Endodermal cell (in vitro differentiated cells): ENCODE results near the gene FILIP1L. TPM values are rescaled to one million over a fixed set of nuclear protein-coding genes. Genes with fewer than 3 reads are reported as not detected.

Experiments used
- DNase-seq: peaks from one replicate; pipeline ENCODE4 v3.0.0-alpha.2; 2017
- H3K27ac ChIP-seq: 2 replicates; pipeline ENCODE4 v1.5.1; 2013; ENCODE audit warnings: mild to moderate bottlenecking, low read depth, low read length, moderate library complexity
- H3K27me3 ChIP-seq: 2 replicates; pipeline ENCODE4 v1.6.1; 2013; ENCODE audit warnings: mild to moderate bottlenecking, low read length, moderate library complexity; ENCODE audit not compliant: insufficient read depth, control insufficient read depth, poor library complexity, severe bottlenecking
- H3K36me3 ChIP-seq: 2 replicates; pipeline ENCODE4 v1.7.0; 2013; ENCODE audit warnings: mild to moderate bottlenecking, low read length, moderate library complexity; ENCODE audit not compliant: control insufficient read depth, insufficient read depth
- H3K4me1 ChIP-seq: one replicate; pipeline ENCODE4 v1.7.0; 2013; ENCODE audit warnings: low read length; ENCODE audit not compliant: control insufficient read depth, insufficient read depth
- H3K4me3 ChIP-seq: 2 replicates; pipeline ENCODE4 v1.5.1; 2013; ENCODE audit warnings: mild to moderate bottlenecking, low read length, moderate library complexity
- H3K9ac ChIP-seq: 2 replicates; pipeline ENCODE4 v1.6.1; 2013; ENCODE audit warnings: mild to moderate bottlenecking, low read length, moderate library complexity; ENCODE audit not compliant: poor library complexity, severe bottlenecking; ENCODE audit errors: extremely low read depth
- H3K9me3 ChIP-seq: 2 replicates; pipeline ENCODE4 v1.6.1; 2013; ENCODE audit warnings: mild to moderate bottlenecking, low read length, moderate library complexity; ENCODE audit not compliant: control insufficient read depth
- H3K27ac Mint-ChIP-seq: 2 replicates; pipeline ENCODE4 v1.8.0; 2020; ENCODE audit warnings: mixed read lengths
- H3K27me3 Mint-ChIP-seq: 2 replicates; pipeline ENCODE4 v1.8.0; 2021; ENCODE audit warnings: mild to moderate bottlenecking, mixed read lengths; ENCODE audit not compliant: insufficient read depth
- H3K36me3 Mint-ChIP-seq: 2 replicates; pipeline ENCODE4 v1.8.0; 2020; ENCODE audit warnings: low read depth, mixed read lengths
- H3K4me1 Mint-ChIP-seq: 2 replicates; pipeline ENCODE4 v1.8.0; 2020; ENCODE audit warnings: mixed read lengths
- H3K4me3 Mint-ChIP-seq: 2 replicates; pipeline ENCODE4 v1.8.0; 2020; ENCODE audit warnings: mild to moderate bottlenecking, moderate library complexity, mixed read lengths
- H3K9me3 Mint-ChIP-seq: 2 replicates; pipeline ENCODE4 v1.8.0; 2020; ENCODE audit warnings: mild to moderate bottlenecking, mixed read lengths
- CTCF ChIP-seq: fragments of 200-600 bp; sonication (generic); conservative IDR thresholded peaks from 2 replicates; pipeline ENCODE4 v1.5.0; 2021; ENCODE audit warnings: antibody characterized with exemption, mild to moderate bottlenecking
- WGBS, 2 experiments: methylation state at CpG; one replicate each; pipeline versions ENCODE4 v1.1.5 to v1.1.7; 2013; ENCODE audit warnings: missing lambda C conversion rate in 2 of 2, mixed read lengths in 1 of 2; ENCODE audit not compliant: insufficient coverage in 1 of 2, insufficient read length in 1 of 2; 5-methylcytosine and 5-hydroxymethylcytosine counted together
- total RNA-seq, 2 donors: library from RNA; stranded (reverse); fragmentation: NEBNext Ultra II Directional in 1 of 2; extraction: Animal tissue kit (Norgen Biotek cat#: 25700) in 1 of 2; gene quantifications; 2 replicates in 1 of 2; 3 replicates in 1 of 2; pipeline ENCODE4 v1.2.1, GENCODE V29; 2021

The FILIP1L gene
- total RNA-seq, 2 donors from 2014 or later: 0.84 to 2.5 TPM

GRCh38 chr3:99929745-99930139 lies 184.6 kb downstream of the FILIP1L start:
- no peak overlapping the region for H3K27ac ChIP-seq
- H3K4me1 ChIP-seq: peaks cover 7% of the 10 kb centered on the region
- Mint-ChIP-seq H3K9me3 (no peaks in the 10 kb centered on the region), H3K4me3 (no peak overlapping the region), H3K27ac (no peak overlapping the region), H3K4me1 (peaks cover 42% of the 10 kb centered on the region), H3K36me3 (peaks cover 2% of the 10 kb centered on the region), H3K27me3 (no peaks in the 10 kb centered on the region)
- TF ChIP-seq CTCF: no peak
- H3K27me3 ChIP-seq: no peaks in the 10 kb centered on the region
- no peak overlapping the region for H3K4me3 ChIP-seq
- WGBS, 2 experiments: 73 to 82% methylated on average over 3 of the region's 3 CpGs
- peak; percentile 48 for DNase-seq
- H3K9ac ChIP-seq: no peak overlapping the region
- no peaks in the 10 kb centered on the region for H3K36me3 ChIP-seq
- H3K9me3 ChIP-seq: no peaks in the 10 kb centered on the region

GRCh38 chr3:99928771-99929744 lies 185.2 kb downstream of the FILIP1L start:
- Histone ChIP-seq H3K27me3 (no peaks in the 10 kb centered on the region), H3K4me1 (peaks cover 4% of the 10 kb centered on the region), H3K4me3 (no peak overlapping the region), H3K36me3 (no peaks in the 10 kb centered on the region), H3K9ac (no peak overlapping the region), H3K9me3 (no peaks in the 10 kb centered on the region), H3K27ac (no peak overlapping the region)
- Mint-ChIP-seq H3K4me1 (peaks cover 35% of the 10 kb centered on the region), H3K27ac (peak overlapping the region; percentile 28), H3K27me3 (no peaks in the 10 kb centered on the region), H3K9me3 (no peaks in the 10 kb centered on the region), H3K4me3 (no peak overlapping the region), H3K36me3 (peaks cover 2% of the 10 kb centered on the region)
- peak; percentile 68 for TF ChIP-seq CTCF
- peak; percentile 64 for DNase-seq
- WGBS, 2 experiments: 73 to 87% methylated on average over 4 to 7 of the region's 7 CpGs

GRCh38 chr3:99927671-99928457 lies 186.4 kb downstream of the FILIP1L start:
- no peak overlapping the region for H3K9ac ChIP-seq
- H3K27ac ChIP-seq: peak overlapping the region; percentile 20

More at GRCh38 chr3:99927671-99928457, 186.4 kb downstream of the FILIP1L start:
- 17 to 39% methylated on average over 1 to 7 of the region's 7 CpGs for WGBS, 2 experiments
- Mint-ChIP-seq H3K4me1 (peaks cover 33% of the 10 kb centered on the region), H3K9me3 (no peaks in the 10 kb centered on the region), H3K27ac (peak overlapping the region; percentile 69), H3K36me3 (peaks cover 2% of the 10 kb centered on the region), H3K27me3 (no peaks in the 10 kb centered on the region), H3K4me3 (no peak overlapping the region)
- Histone ChIP-seq H3K4me3 (no peak overlapping the region), H3K9me3 (no peaks in the 10 kb centered on the region), H3K27me3 (no peaks in the 10 kb centered on the region), H3K4me1 (peaks cover 4% of the 10 kb centered on the region), H3K36me3 (no peaks in the 10 kb centered on the region)
- TF ChIP-seq CTCF: no peak
- peak; percentile 59 for DNase-seq
